ENCODE results near the gene ZNF408.

Gene ZNF408

GRCh38 chr11:46729110-46730027, 28.5 kb downstream of the ZNF408 start:
- DNase-seq: no peak

DNA sequence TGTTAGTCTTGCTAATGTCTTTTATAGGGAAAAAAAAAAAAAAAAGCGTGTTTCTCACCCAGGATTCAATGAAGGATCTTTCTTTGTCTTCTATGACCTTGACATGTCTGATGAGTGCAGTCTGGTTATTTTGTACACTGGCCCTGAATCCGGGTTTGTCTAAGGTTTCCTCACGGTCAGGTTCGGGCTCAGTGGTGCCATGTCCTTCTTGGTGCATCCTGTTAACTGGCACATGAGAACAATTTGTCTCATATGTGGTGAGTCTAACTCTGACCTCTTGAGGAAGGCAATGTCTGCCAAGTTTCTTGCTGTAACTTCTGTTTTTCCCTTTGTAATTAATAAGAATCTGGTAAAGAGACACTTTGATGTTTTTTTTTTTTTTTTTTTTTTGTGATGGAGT, 30.7 kb downstream of the ZNF408 start:
- DNase-seq: no peak

- no peak for DNase-seq
These were observed 32.4 kb downstream of the ZNF408 start for GRCh38 chr11:46733234-46733633.

- no peak for DNase-seq
These were observed 35.3 kb downstream of the ZNF408 start for GRCh38 chr11:46736146-46736545.

DNA sequence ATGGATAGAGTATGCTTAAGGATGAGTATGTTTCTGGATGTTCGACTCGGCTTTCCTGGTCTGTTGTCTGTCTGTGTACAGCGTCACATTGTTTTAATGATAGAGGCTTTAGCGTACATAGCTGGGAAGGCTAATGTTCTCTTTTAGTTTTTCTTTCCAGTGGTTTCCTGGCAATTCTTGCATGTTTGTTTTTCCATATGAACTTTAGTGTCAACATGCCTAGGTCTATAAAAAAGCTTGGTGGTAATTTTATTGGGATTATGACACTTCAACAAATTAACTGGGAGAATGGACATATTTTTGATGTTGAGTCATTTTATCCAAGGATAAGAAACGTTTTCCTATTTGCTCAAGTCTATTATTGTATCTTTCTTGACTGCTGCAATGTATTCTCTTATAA, 35.8 kb downstream of the ZNF408 start:
- no peak for DNase-seq

DNA sequence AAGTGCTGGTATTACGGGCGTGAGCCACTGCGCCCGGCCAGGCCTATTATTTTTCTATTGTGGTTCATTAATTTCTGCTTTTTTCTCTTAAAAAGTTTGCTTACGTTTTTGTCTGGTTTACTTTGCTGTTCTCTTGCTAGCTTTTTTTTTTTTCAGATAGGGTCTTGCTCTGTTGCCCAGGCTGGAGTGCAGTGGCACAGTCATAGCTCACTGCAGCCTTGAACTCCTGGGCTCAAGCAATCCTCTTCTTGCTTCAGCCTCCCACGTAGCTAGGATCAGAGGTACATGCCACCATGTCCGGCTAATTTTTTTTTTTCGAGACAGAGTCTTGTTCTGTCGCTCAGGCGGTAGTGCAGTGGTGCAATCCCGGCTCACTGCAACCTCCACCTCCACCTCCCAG, 36.9 kb downstream of the ZNF408 start:
- DNase-seq: no peak

GRCh38 chr11:46738887-46739286, 38.1 kb downstream of the ZNF408 start:
- DNase-seq: no peak

DNA sequence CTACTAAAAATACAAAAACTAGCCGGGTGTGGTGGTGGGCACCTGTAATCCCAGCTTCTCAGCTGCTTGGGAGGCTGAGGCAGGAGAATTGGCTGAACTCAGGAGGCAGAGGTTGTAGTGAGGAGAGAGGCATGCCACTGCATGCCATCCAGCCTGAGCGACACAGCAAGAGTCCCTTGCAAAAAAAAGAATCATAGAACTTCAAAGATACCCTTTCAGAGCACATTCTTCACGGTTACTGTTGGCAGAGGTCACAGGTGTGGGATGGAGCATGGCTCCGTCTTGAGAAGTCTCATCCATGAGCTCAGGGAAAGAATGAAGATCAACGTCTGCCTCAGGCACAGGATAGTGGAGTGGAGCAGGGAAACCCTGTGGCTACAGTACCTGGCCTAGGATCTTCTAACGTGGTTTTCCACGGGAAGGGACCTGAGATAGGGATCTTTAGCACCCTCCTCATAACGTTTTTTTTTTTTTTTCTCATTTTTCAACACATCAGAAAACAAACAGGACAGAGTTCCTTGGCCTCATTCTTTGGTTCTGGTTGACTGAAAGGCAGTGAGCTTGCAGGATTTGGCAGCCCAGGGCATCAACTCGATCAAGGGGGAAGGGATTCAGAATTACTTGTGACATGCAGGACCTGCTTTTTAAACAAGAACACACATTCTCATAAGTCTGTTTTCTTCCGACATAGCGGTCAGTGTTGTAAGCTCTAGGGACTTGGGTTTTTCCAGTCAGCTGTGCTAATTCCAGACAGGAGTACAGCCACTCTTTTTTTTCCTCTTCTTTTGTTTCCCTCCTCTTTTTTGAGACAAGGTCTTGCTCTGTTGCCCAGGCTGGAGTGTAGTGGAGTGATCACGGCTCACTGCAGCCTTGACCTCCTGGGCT, 41.0 kb downstream of the ZNF408 start:
- peak; percentile 42 for DNase-seq

DNA sequence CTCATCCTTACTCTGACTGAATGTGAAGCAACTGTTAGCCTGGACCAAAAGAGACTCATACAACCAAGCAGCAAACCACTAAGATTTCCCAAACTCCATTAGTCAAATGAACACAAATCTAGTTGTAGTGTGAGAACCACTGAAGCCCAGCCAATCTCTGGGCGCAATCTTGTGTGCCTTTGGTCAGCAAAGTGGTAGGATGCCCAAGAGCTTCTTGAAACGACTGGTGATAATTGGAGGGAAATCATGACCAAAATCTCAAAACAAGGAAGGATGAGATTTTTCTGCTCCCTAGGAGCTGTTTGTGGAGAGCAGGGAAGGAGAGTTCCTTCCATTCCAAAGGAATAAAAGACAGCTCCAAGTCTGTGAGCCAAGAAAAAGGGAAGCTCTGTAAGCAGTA, 42.2 kb downstream of the ZNF408 start:
- DNase-seq: peak; percentile 22

GRCh38 chr11:46743693-46744339, 43.0 kb downstream of the ZNF408 start:
- DNase-seq: peak; percentile 19

DNA sequence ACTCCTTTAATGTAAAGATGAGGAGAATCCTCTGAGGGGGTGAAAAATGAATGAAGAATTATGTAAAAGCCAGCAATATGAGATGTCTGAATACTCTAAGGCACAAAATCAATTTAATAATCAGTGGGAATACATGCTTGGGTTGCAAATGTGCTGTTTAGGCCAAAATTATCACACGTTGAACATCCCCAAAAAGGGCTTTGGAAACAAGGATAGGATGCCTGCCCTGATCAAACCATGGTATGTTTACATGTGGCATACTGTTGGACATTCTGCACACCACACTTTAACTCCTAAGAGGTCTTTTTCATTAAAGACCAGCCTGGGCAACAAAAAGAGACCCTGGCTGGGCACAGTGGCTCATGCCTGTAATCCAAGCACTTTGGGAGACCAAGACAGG, 44.5 kb downstream of the ZNF408 start:
- no peak for DNase-seq

GRCh38 chr11:46745995-46746394, 45.2 kb downstream of the ZNF408 start:
- DNase-seq: peak; percentile 2

- DNase-seq: no peak
These were observed 46.3 kb downstream of the ZNF408 start for GRCh38 chr11:46747150-46747549.
